A172 (cell line): ENCODE measurements around the gene CPXM1. TPM values are rescaled to one million over a fixed set of nuclear protein-coding genes. Genes with fewer than 3 reads are reported as not detected.

Source experiments
- DNase-seq: peaks from one replicate; pipeline ENCODE4 v3.0.0-alpha.2; 2015; ENCODE audit warnings: low spot score
- total RNA-seq: library from RNA; depleted of rRNA; stranded (reverse); fragments of >200 nt; shearing (Covaris generic); gene quantifications from 2 replicates; pipeline ENCODE4 v1.2.3, GENCODE V29; 2014; rRNA removed

The CPXM1 gene
- total RNA-seq, 1 experiment from 2014 or later = not detected

GRCh38 chr20:2749951-2750490 lies 50.4 kb downstream of the CPXM1 start:
- no peak for DNase-seq

DNA sequence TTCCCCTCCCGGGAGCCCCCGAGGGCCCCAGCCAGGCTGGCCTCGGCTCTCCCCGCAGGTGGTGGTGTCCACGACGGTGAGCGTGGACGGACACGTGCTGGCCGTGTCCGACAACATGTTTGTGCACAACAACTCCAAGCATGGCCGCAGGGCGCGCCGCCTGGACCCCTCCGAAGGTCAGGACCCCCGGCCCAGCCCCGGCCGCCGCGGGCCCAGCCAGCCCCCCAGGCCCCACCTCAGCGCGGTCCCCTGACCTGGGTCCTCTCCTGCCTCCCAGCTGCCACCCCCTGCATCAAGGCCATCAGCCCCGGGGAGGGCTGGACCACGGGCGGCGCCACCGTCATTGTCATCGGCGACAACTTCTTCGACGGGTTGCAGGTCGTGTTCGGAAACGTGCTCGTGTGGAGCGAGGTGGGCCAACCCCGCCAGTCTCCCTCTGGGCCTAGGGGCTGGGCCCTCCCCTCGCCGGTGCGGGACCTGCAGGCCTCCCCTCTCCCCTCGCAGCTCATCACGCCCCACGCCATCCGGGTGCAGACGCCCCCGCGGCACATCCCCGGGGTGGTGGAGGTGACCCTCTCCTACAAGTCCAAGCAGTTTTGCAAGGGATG lies 51.0 kb downstream of the CPXM1 start:
- DNase-seq = no peak

DNA sequence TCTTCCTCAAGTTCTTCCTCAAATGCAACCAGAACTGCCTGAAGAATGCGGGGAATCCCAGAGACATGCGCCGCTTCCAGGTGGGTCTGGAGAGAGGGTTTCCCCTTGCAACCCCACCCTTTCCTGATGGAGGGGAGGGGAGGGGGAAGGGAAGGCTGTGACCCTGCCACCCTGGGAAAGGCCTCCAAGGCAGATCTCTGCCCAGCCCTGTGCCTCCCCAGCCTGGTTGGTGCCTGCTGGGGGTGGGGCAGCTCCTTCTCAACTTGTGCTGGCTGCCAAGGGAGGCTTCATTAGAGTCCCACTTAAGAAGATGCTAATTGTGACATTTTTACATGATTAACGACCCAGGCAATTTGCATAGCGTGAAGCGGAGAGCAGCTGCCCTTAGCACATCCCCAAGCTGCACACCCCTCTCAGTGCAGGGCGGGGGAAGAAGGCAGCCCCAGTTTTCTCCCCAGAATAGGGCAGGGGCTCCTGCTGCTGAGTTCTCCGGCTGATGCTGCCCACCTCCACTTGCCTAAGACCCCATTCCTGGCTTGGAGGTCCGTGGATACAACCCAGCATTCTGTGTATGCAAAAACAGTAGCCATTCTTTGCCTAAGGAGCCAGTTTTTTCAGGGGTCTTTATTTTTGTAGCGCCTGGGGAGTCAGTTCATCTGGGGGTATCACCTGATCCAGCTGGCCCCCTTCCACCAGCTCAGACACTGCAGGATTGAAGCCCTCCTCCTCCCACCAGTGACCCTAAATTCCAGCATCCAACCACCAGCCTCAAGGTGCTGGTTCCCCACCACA lies 51.7 kb downstream of the CPXM1 start:
- DNase-seq = no peak

- no peak for DNase-seq
Measured at GRCh38 chr20:2747676-2748235, 52.7 kb downstream of the CPXM1 start.

DNA sequence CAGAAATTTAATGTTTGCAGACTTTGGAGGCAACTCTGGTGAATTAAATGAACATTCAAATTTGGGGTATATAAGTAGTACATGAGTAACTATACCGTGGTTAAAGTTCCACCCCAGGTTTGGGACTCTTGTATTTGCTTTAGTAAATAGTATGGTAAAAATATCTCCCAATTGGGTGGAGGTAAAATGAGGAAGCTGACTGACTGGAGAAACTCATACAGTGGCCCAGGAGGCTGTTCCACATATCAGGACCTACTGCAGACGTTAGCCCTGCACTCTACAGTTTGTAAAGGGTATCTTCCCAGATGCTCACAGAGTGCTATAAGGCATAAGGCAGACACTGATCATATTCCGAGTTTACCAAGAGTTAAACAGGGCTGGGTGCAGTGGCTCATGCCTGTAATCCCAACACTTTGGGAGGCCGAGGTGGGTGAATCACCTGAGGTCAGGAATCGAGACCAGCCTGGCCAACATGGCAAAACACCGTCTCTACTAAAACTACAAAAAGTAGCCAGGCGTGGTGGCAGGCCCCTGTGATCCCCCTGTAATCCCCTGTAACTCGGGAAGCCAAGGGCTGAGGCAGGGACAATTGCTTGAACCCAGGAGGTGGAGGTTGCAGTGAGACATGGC lies 53.7 kb downstream of the CPXM1 start:
- DNase-seq = no peak

GRCh38 chr20:2745936-2746635 lies 54.3 kb downstream of the CPXM1 start:
- no peak for DNase-seq

DNA sequence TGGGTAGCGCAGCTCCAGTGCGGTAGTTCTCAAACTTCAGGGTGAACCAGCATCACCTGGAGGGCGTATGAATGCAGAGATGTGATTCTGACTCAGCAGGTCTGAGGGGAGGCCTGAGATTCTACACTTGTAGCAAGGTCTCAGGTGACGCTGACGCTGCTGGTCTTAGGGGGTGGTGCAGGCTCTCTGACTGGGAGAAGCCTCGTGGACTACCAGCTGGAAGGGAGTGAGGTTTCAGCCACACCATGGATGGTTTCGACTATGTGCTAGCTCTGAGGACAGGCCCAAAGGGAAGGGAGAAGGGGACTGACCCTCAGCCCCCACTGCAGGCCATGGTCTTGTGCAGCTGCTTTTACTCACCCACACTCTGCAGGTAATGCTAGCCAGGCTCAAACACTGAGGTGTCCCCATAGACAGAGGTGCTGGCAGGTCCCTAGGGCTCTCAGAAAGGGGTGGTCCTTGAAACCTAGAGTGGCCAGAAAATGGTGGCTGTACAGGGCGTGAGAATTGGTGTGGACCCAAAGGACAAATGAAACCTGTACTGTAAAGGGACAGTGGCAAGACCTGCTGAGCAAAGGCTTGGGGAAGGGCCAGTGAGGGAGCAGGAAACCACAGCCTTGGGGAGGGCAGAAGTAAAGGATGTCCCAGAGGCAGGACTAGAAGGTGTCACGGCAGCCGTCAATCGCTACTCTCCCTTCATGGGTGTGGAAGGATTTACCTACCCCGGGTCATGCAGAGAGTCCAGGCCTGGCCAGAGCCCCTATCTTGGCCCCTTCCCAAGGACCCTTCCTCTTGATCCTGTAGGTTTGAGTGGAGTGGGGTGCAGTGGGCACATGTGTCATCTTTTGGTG lies 55.1 kb downstream of the CPXM1 start:
- no peak for DNase-seq

Other genes starting within 250 kb of the CPXM1 start
- gene NOP56, start 148.0 kb downstream of the CPXM1 start, total RNA-seq = 210 and 227 TPM in 2 replicates
- gene IDH3B, start 136.4 kb downstream of the CPXM1 start, total RNA-seq = 258 and 260 TPM in 2 replicates
- gene EBF4, start 107.8 kb downstream of the CPXM1 start, total RNA-seq = 5.2 and 7.2 TPM in 2 replicates
- not detected in 2 replicates for gene C20orf141, start 14.4 kb upstream of the CPXM1 start, total RNA-seq
- not detected in 2 replicates for gene TMEM239, start 15.7 kb upstream of the CPXM1 start, total RNA-seq
- gene PCED1A, start 40.0 kb upstream of the CPXM1 start, total RNA-seq = 11.9 and 13.2 TPM in 2 replicates
- gene VPS16, start 40.1 kb upstream of the CPXM1 start, total RNA-seq = 44.1 and 48.1 TPM in 2 replicates
- gene PTPRA, start 72.9 kb upstream of the CPXM1 start, total RNA-seq = 30.2 and 43.4 TPM in 2 replicates
- gene GNRH2, start 243.0 kb upstream of the CPXM1 start, total RNA-seq = not detected in 2 replicates
- gene MRPS26, start 245.4 kb upstream of the CPXM1 start, total RNA-seq = 98.6 and 101 TPM in 2 replicates